ENCODE results near the gene RBM39.

- TF ChIP-seq EZH2 (IDR thresholded peaks at IDR 0.05; ENCODE audit: insufficient read depth, poor library complexity, severe bottlenecking) (no peak), EZH2phosphoT487 (IDR thresholded peaks at IDR 0.05; ENCODE audit: insufficient read depth, low read depth) (no peak)
Measured at GRCh38 chr20:35673884-35674283, 68.2 kb downstream of the RBM39 start.
